SK-N-SH (cell line): ENCODE results near the gene PPP2R5C. TPM values are rescaled to one million over a fixed set of nuclear protein-coding genes. Genes with fewer than 3 reads are reported as not detected.

ENCODE experiments used
- EZH2phosphoT487 ChIP-seq: fragments of 200-600 bp; sonication (generic); IDR thresholded peaks from 2 replicates; pipeline ENCODE4 v1.6.1; 2017; ENCODE audit warnings: low read depth, mixed run types, mild to moderate bottlenecking, antibody characterized with exemption, moderate library complexity, borderline replicate concordance
- FOSL2 ChIP-seq: IDR thresholded peaks from 2 replicates; pipeline ENCODE4 v1.4.0; 2012; ENCODE audit warnings: low read depth, mild to moderate bottlenecking, moderate library complexity, borderline replicate concordance
- GABPA ChIP-seq: IDR thresholded peaks from 2 replicates; pipeline ENCODE4 v1.4.0; 2012; ENCODE audit warnings: low read depth, mild to moderate bottlenecking
- IRF3 ChIP-seq: fragments of 150-350 bp; IDR thresholded peaks from 2 replicates; pipeline ENCODE4 v1.6.1; 2016; ENCODE audit warnings: mild to moderate bottlenecking, low read depth, low read length
- MAX ChIP-seq: IDR thresholded peaks from 2 replicates; pipeline ENCODE4 v1.4.0; 2012; ENCODE audit warnings: low read depth
- MEF2A ChIP-seq: IDR thresholded peaks from 2 replicates; pipeline ENCODE4 v1.4.0; 2012; ENCODE audit warnings: low read depth, borderline replicate concordance
- MXI1 ChIP-seq: IDR thresholded peaks from 2 replicates; pipeline ENCODE4 v1.6.1; 2012; ENCODE audit warnings: mild to moderate bottlenecking, low read depth, low read length, improper control_type of control experiment
- NFIC ChIP-seq: IDR thresholded peaks from 2 replicates; pipeline ENCODE4 v1.4.0; 2012; ENCODE audit warnings: borderline replicate concordance
- RCOR1 ChIP-seq: fragments of 150-350 bp; IDR thresholded peaks from 2 replicates; pipeline ENCODE4 v1.6.1; 2017; ENCODE audit warnings: antibody characterized with exemption, low read length
- SMC3 ChIP-seq: IDR thresholded peaks from 2 replicates; pipeline ENCODE4 v1.6.1; 2012; ENCODE audit warnings: low read depth, low read length, improper control_type of control experiment
- TAF1 ChIP-seq: IDR thresholded peaks from 2 replicates; pipeline ENCODE4 v1.6.1; 2012; ENCODE audit warnings: low read depth, mild to moderate bottlenecking, low read length, moderate library complexity, borderline replicate concordance
- TCF12 ChIP-seq: IDR thresholded peaks from 2 replicates; pipeline ENCODE4 v1.4.0; 2012
- TEAD4 ChIP-seq: IDR thresholded peaks from 2 replicates; pipeline ENCODE4 v1.4.0; 2012; ENCODE audit warnings: mild to moderate bottlenecking, borderline replicate concordance; ENCODE audit not compliant: insufficient read depth
- ZBTB33 ChIP-seq: IDR thresholded peaks from 2 replicates; pipeline ENCODE4 v1.4.0; 2012; ENCODE audit warnings: low read depth, borderline replicate concordance
- polyA plus RNA-seq, 3 experiments: library from polyadenylated mRNA; depleted of rRNA; stranded (reverse); fragments of >200 nt; gene quantifications; 2 replicates each; pipeline ENCODE4 v1.2.3, GENCODE V29; 2012
- TF ChIP-seq, protein P1 (sequence below): IDR thresholded peaks from 2 replicates; pipeline ENCODE4; 2012
- TF ChIP-seq, protein P2 (sequence below): fragments of 200-600 bp; sonication (generic); IDR thresholded peaks from 2 replicates; pipeline ENCODE4 v1.6.1; 2017; ENCODE audit warnings: antibody characterized with exemption, mild to moderate bottlenecking, moderate library complexity

Gene PPP2R5C
- polyA plus RNA-seq, 1 of the 3 experiments (the other 2 are of a cell fraction): 43.7 TPM

GRCh38 chr14:101972126-101972866 is 210.8 kb downstream of the PPP2R5C start (continued):
- TF ChIP-seq, protein P1, sequence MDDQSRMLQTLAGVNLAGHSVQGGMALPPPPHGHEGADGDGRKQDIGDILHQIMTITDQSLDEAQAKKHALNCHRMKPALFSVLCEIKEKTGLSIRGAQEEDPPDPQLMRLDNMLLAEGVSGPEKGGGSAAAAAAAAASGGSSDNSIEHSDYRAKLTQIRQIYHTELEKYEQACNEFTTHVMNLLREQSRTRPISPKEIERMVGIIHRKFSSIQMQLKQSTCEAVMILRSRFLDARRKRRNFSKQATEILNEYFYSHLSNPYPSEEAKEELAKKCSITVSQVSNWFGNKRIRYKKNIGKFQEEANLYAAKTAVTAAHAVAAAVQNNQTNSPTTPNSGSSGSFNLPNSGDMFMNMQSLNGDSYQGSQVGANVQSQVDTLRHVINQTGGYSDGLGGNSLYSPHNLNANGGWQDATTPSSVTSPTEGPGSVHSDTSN: peak; percentile 57
- peak; percentile 96 for TF ChIP-seq TCF12
- peak; percentile 51; the same call in 1 of the 2 replicates for TF ChIP-seq MXI1
- TF ChIP-seq SMC3: no peak
- TF ChIP-seq TAF1: no peak
- TF ChIP-seq IRF3: no peak
- peak; percentile 95 for TF ChIP-seq MAX
- TF ChIP-seq, protein P2, sequence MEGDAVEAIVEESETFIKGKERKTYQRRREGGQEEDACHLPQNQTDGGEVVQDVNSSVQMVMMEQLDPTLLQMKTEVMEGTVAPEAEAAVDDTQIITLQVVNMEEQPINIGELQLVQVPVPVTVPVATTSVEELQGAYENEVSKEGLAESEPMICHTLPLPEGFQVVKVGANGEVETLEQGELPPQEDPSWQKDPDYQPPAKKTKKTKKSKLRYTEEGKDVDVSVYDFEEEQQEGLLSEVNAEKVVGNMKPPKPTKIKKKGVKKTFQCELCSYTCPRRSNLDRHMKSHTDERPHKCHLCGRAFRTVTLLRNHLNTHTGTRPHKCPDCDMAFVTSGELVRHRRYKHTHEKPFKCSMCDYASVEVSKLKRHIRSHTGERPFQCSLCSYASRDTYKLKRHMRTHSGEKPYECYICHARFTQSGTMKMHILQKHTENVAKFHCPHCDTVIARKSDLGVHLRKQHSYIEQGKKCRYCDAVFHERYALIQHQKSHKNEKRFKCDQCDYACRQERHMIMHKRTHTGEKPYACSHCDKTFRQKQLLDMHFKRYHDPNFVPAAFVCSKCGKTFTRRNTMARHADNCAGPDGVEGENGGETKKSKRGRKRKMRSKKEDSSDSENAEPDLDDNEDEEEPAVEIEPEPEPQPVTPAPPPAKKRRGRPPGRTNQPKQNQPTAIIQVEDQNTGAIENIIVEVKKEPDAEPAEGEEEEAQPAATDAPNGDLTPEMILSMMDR: no peak
- peak; percentile 97 for TF ChIP-seq FOSL2
- no peak for TF ChIP-seq EZH2phosphoT487
- TF ChIP-seq RCOR1: no peak
- peak; percentile 76; the same call in 1 of the 2 replicates for TF ChIP-seq TEAD4
- peak; percentile 12; the same call in 1 of the 2 replicates for TF ChIP-seq ZBTB33
- peak; percentile 88 for TF ChIP-seq NFIC
- no peak for TF ChIP-seq GABPA
- no peak for TF ChIP-seq MEF2A
- TF ChIP-seq, all 33 proteins: peak for 18
